NOMO-1 (cell line): Measurements from ENCODE around the gene EXOC5.
"Not testable (repeated sequence)": the region's sequence is repeated elsewhere in the genome, so short reads cannot be mapped to it uniquely, and the experiment has no call there.

Experiments used
- DNase-seq, 2 experiments: peaks; one replicate each; lab custom pipeline; 2025; ENCODE audit not compliant: unreplicated experiment in 2 of 2; lab: John Stamatoyannopoulos, UW

EXOC5 gene

DNA sequence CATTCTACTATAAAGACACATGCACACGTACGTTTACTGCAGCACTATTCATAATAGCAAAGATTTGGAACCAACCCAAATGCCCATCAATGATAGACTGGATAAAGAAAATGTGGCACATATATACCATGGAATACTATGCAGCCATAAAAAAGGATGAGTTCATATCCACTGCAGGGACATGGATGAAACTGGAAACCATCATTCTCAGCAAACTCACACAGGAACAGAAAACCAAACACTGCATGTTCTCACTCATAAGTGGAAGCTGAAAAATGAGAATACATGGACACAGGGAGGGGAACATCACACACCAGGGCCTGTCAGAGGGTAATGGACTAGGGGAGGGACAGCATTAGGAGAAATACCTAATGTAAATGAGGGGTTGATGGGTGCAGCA, 10.5 kb downstream of the EXOC5 start:
- DNase-seq: not testable (repeated sequence)

DNA sequence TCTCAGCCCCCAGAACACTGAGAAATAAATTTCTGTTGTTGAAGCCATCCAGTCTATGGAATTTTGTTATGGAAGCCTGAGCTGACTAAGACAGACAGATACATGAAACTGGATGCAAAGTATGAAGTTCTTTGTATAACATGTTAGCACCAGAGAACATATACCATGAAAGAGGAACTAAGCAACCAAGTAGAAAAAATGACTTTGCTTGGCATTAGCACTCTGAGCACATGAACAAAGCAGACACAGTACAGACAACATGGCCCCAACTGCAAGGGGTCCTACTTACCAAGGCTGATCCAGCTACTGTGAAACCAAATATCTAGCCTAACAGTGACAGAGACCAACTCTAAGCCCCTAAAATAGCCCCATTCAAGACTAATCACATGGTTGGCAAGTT, 13.8 kb downstream of the EXOC5 start:
- DNase-seq: no peak

DNA sequence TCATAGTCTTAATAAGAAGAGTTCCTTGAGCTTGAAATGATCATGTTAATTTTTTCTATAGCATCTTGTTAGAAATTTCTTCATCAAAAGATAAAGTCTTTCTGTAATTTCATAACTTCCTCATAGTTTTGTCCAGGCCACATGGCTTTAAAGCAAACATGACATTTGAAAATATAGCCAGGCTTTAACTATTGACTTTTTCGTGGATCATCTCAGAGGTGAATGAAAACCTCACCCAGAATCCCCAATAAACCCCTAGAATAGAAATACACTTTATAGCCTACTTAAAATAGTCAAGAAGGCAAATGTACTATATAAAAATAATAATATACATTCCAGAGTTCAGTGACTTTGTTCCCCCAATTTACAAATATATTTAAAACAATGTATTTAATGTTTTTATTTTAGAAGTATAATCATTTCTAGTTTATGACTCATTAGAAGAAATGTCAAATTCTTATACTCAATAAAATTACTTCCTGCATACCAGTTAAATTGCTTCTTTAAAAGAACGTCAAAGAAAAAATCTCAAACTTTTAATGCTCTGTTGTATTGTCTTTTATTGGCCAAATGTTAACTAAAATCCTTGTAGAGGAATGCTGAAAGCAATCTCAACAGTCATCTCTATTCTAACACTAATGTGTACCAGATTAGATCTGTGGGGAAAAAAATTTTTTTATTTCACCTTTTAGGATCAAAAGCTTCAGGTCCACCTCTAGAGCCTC, 21.6 kb downstream of the EXOC5 start:
- DNase-seq: peak in 1 of 2 experiments; percentile 55

DNA sequence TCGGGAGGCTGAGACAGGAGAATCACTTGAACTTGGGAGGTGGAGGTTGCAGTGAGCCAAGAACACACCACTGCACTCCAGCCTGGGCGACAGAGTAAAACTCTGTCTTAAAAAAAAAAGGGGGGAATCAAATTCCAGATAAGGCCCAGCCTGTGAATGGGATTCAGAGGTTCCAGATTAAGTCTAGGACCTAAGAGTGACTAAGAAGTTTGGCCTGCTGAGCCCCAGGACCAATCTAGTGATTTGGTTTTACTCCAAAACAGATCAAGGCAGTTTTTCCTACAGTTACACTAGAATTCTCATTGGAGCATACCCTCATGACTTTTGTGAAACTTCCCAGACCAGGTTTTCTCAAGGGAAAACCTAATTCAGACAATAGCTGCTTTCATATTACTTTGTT, 22.8 kb downstream of the EXOC5 start:
- DNase-seq: no peak

DNA sequence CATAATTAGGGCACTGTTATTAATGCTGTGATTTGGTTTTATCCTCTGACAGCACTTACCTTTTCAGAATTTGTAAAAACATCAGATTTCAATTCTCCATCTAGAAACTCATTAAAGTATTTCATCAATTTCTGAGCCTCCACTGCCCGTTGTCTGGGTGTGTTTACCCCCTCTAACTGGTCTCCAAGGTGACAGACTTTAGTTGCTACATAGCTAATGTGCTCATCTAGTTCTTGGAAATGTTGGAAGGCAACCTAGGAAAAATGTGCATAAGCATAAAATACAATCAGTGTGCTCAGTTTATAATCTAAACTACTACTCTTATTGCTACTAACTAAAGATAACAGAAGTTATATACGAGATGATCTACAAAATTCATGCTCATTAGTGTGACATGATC, 24.6 kb downstream of the EXOC5 start:
- no peak for DNase-seq

DNA sequence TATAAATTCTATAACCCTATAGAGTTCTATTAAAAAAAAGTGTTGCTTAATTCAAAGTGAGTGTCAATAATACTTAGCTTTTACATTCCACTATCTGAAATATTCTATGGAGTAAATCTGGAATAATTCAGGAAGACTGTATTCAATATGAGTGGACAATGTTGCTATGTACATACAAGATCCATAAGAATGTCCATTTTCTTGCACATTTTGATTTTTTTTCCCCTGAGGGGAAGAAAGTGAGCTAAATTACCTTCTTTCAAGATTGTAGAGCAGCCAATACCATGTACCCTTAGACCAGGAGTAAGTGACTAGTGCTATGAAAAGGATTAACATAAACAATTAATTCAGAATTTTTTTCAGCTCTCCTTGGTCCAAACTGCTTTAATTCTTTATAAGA, 25.4 kb downstream of the EXOC5 start:
- DNase-seq: no peak

DNA sequence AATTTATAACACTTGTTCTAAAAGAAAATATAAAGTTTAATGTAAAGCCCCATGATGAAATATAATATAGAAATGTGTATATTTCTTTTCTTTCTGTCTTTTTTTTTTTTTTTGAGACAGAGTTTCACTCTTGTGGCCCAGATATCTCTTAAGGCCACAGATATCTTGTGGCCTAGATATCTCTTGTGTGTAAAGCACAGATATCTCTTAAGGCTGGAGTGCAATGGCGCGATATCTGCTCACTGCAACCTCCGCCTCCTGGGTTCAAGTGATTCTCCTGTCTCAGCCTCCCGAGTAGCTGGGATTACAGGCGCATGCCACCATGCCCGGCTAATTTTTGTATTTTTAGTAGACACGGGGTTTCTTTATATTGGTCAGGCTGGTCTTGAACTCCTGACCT, 28.6 kb downstream of the EXOC5 start:
- not testable (repeated sequence) for DNase-seq

DNA sequence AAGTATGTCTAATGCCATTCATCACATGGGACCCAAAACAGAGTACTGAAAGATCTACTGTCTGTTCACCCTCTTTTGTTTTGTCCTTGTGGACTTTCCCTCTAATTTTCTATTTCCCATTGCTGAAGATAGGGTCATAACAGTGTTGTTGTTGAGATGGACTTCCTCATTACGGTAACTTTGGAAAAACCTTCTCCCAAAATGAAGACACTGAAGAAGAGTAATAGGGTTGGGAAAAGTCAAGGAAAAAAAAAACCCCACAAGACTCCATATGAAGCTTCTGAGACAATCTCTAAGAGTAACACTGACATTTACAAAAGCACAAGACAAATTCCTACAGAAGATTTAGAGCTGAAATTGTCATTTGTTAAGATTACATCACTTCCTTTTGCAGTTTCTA, 36.7 kb downstream of the EXOC5 start:
- no peak for DNase-seq

DNA sequence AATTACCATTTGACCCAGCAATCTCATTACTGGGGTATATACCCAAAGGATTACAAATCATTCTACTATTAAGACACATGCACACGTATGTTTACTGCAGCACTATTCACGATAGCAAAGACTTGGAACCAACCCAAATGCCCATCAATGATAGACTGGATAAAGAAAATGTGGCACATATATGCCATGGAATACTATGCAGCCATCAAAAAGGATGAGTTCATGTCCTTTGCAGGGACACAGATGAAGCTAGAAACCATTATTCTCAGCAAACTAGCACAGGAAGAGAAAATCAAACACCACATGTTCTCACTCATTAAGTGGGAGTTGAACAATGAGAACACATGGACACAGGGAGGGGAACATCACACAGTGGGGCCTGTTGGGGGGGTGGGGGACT, 40.4 kb downstream of the EXOC5 start:
- DNase-seq: not testable (repeated sequence)

DNA sequence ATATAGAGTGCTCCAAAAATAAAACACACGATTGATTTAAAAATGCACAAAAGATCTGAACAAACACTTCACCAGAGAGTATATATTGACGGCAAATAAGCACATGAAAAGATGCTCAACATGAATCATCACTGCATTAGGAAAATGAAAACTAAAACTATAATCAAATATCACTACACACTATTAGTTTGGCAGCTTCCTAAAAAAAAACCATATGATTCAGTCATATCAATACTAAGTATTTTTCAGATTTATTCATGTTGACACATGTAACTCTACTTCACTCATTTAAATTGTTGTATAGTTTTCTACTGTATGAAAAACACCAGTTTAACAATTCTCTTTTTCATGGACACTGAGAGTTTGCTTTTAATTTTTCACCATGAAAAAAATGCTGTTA, 41.6 kb downstream of the EXOC5 start:
- no peak for DNase-seq

DNA sequence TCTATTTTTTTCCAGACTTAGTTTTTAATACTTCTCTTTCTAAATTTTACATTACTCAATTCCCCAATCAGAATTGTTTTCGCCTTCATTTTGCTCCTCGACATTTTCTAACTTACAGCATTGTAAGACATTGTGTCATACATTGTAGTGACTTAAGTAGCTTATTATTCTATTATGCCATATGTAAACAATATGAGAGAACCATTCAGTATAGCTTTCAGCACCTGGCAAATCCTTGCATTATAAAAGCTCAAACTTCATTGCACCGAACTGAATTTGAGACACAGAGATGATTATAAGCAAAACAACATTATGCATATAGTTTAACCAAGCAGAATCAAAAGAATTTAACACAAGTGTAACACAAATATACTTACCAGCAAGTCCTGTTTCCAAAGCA, 46.8 kb downstream of the EXOC5 start:
- DNase-seq: no peak

DNA sequence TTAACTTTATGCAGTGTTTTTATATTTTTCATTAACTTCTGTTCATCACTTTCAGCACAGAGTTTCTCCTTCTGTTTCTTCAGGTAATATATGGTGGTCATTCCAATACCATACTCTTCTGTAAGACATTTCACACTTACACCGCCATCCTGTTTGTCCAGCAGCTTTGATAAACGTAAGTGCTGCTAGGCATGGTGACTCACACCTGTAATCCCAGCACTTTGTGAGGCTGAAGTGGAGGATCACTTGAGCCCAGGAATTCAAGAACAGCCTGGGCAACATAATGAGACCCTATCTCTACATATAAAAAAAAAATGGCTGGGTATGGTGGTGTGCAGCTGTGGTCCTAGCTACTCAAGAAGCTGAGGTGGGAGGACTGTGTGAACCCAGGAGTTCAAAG, 55.8 kb downstream of the EXOC5 start:
- no peak for DNase-seq

DNA sequence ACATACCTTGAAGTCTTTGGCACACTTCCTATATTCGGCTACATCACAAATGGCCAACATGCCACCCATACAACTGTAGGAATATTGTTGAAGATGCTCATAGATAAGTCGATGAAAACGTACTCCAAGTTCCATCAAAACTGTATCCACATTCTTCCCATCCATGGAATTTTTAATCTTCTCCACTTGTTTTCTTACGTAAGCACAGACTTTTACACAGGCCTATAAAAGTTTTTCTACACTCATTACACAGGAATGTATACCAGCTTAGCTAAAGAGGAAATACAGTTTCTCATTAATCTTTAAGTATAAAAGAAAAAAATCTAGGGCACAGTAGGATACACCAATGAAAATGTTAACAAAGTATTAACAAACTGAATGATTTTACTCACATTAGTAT, 59.1 kb downstream of the EXOC5 start:
- DNase-seq: no peak

DNA sequence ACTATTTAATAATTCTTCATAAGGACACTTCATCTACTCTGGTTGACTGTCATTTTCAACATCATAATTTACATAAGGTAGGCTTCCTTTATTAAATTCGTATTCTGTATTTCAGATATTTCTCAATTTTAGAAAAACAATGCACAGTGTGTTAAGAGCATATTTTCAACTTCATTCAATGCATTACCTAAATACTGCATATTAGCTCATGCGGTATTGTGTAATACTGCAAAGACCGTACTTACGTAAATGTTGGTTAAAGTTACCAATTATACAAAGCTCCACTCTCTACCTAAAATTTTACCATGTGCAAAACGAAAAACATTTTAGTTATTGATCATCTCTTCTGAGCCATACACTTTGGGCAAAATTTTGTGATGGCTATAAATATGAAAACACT, 62.8 kb downstream of the EXOC5 start:
- peak in 1 of 2 experiments; percentile 35 for DNase-seq

DNA sequence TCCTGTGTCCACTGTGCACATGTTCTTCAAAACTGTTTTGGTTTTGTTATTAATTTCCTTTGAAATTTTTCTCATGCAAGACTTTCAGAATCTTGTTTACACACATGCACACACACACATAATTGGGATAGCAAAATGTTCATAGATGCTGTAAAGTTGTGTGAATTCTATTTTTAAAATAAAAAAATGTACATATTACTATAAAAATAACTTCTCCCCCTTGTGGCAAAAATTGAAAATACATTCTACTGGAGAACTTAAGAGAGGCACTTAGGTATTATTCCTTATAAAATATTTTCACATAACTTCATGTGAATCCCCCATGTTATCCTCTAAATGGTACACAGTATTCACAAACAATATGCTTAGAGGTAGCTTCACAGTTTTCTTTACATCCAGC, 66.0 kb downstream of the EXOC5 start:
- DNase-seq: not testable (repeated sequence)

DNA sequence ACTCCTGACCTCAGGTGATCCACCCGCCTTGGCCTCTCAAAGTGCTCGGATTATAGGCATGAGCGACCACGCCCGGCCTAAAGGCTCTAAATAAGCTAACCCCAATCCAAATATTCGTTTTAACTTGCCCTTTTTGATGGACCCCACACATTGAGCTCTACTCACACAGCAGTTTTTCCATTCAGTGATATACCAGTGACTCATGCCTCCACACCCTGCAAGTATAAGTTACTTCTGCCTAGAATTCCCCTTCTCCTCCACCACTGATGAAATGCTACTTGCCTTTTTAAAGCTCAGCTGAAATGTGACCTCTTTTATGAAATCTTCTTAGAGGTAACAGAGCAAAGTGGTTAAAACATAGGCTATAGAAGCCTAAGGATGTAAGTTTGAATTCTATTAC, 68.8 kb downstream of the EXOC5 start:
- DNase-seq: no peak

DNA sequence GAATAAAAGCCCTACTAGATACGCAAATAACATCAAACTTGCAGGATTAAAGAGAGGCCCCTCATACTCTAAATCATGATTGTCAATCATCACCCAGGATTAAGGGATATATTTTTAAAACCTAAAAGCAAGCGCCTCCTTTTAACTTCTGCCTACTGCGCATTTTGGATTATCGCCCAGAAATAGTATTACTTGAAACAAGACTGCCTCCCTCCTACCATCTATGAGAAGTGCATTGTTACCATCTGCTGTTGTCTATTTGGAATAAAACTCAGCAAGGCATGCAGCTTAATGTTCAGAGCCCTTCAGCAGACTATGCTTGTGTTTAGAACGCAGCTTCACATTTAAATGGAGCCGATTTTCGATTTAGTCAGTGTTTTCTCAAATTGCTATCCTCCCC, 79.6 kb downstream of the EXOC5 start:
- no peak for DNase-seq

DNA sequence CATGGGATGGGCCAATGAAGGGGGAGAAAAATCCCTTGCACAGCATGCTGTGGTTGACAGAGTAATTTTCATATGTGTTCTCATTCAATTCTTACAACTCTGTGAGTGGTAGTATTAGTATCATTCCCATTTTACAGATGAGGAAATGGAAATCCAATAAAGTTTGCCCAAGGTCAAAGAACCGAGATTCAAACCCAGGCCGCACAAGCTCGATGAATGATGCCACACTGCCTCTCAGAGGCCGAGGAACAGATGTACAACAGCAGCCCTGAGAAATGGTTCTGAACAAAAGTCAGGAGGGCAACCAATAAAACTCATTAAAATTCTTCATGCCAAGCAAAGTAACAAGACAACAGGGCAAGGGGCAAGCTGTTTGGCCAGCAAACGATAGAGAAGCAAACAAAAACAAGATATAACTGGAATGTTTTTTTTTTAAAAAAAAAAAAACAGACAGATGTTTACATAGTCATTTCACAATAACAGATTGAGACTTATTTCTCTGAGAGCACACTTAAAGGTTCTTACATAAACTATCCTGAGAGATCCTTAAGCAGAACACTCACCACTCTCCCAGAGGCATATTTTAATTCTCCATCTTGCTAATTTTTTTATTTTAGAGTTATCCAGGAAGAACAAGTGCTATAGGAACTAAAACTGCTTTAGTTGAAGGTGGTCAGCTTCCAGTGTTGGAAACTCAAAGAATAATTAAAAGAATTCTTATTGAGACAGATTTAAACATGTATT, 85.8 kb downstream of the EXOC5 start:
- peak in 1 of 2 experiments; percentile 7 for DNase-seq

DNA sequence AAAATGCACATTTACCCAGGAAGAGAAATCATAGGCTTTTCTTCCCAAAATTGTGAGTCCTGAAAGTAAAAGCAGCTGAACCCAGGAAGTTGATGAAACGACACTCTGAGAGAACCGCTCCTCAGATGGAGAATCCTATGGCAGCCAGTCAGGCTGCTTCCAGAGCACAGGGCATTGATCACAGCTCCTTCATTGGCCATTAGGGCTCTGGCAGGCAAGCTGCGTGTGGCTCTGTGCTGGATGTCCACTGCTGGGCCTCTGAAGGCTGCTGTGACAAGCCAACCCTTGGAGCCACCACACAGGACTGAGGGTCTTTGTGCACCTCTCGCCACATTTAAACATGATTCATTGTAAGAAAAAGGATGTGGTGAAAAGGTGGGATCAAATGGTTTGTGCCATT, 89.4 kb downstream of the EXOC5 start:
- no peak for DNase-seq

DNA sequence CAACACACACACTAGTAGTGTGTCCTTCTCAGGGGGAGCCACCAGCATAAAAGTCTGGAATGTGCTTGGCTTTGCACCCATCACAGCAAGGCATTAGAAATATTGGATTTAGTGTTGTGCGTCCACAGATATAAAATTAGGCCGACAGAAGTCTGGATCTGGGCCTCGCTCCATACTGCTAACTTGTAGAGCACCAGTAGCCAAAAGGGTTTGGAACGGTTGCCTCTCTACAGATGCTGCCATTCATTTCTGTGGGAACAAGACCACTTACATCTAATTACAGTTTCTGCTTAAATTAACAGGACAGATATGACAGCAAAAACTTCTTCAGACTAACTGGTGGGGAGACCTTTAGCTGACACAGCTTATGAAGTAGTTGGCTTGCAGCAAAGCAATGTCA, 94.2 kb downstream of the EXOC5 start:
- DNase-seq: no peak

DNA sequence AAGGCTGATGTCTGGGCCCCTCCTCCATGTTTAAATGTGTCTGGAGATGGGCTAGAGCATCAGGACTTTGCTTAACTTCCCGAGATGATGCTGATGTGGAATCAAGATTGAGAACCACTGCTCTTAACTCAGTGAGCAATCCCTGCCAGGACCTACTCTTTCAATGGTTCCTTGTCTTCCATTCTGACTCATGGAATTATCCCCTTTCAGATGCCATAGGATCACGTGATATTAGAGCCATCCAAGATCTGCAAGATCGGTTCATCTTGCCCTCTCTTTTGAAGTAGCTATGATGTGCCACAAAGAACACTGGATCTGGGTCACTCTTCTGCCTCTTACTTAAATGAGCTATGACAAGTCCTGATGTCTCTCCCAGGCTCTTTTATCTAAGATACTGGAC, 96.8 kb downstream of the EXOC5 start:
- DNase-seq: no peak

DNA sequence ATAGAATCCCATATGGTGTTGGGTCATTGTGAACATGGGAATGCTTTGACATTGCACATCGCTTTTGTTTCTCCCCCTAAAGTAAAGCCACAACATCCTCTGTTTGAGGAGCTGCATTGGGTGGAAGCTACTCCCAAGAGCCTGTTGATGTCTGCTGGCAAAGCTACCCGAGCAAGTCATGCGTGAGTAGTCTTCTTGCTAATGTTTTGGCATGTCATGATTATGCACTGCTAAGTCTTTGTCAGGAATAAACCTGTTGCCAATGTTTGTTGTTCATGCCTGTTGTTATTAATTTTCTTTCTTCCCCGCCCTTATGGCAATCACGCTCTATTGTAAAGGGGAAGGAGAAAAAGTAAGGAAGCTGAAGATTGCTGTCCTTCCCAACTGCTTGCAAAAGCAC, 97.3 kb downstream of the EXOC5 start:
- no peak for DNase-seq
